Lung microvascular endothelial cell (primary cell): ENCODE data around the gene ISOC1. TPM values are rescaled to one million over a fixed set of nuclear protein-coding genes. Genes with fewer than 3 reads are reported as not detected.
A peak's percentile ranks its signal among the peaks of the same experiment; 100 is the strongest.

ENCODE experiments used
- DNase-seq, 2 donors: peaks; one replicate each; pipeline versions ENCODE4 v3.0.0 to v3.0.0-alpha.2; 2010; ENCODE audit warnings: low read depth in 2 of 2
- total RNA-seq: library from RNA; depleted of rRNA; stranded (reverse); fragments of >200 nt; gene quantifications from 2 replicates; pipeline ENCODE4 v1.2.1, GENCODE V29; 2014

The ISOC1 gene
- total RNA-seq, 1 donor from 2014 or later = 10.1 TPM

DNA sequence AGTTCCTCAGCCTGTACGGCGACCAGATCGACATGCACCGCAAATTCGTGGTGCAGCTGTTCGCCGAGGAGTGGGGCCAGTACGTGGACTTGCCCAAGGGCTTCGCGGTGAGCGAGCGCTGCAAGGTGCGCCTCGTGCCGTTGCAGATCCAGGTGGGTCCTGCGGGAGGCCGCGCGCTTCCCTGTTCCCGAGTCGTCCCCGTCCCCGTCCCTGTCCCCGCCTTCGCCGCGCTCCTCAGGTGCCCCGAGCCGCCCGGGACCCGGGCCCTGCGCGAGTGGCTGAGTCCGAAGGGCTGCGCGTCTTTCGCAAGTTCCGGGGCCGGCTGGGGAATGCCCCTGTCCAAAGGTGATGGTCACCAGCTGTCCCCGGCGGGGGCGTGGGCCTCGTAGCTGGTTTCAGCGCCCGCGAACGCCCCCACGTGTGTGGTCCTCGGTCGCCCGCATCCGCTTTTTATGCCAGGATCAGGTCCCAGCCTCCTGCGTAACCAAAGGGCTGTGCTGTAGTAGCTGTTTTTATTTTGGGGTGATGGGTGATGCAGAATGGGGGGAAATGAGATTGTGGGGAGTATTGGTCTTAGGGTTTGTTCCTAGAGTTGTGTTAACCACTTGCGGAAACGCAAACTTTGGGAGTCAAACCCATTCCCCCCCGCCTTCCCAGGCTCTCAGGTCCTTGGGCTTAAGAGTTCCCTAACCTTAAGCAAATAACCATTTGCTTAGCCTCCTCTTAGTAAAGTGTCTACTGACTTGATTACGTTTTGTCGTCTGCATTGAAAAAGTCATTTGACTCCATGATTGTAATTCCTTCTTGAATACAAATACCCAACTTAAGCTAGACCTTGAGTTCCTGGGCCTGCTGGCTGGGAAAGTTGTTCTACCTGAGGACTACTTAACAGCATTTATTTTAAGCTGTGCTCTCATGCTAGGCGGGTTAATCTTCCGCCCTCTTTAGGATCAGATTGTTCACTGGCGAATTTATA lies 663 bp downstream of the ISOC1 start:
- peak; percentile 35 to 48 for DNase-seq

DNA sequence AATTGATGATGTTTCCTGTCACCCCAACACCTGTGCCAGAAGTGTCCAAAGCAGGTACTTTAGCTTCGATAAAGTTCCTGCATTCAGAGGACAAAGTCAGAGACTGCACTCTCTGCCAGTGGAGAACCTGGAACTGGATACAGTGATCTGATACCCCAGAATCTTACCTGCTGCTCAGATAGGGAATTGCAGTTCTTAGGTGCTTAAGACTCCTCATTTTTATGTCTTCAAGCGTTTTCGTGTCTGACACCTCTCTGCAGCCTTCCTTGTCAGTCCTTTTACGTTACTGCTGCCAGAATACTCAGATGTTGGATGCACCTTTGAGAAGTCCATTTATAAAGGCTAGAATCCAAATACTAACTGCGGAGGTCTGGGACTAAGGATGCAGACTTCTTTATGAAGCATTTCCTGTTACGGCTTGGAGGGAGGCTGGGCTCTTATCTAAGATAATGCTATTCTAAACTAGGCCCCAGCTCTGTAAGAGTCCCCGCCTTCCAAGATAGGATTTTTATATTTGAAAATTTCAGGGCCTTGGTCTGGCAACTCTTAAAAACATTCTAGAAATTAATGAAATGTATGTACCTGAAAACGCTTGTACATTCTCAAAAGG lies 1.9 kb downstream of the ISOC1 start:
- DNase-seq = peak in 1 of 2 donors; percentile 37

DNA sequence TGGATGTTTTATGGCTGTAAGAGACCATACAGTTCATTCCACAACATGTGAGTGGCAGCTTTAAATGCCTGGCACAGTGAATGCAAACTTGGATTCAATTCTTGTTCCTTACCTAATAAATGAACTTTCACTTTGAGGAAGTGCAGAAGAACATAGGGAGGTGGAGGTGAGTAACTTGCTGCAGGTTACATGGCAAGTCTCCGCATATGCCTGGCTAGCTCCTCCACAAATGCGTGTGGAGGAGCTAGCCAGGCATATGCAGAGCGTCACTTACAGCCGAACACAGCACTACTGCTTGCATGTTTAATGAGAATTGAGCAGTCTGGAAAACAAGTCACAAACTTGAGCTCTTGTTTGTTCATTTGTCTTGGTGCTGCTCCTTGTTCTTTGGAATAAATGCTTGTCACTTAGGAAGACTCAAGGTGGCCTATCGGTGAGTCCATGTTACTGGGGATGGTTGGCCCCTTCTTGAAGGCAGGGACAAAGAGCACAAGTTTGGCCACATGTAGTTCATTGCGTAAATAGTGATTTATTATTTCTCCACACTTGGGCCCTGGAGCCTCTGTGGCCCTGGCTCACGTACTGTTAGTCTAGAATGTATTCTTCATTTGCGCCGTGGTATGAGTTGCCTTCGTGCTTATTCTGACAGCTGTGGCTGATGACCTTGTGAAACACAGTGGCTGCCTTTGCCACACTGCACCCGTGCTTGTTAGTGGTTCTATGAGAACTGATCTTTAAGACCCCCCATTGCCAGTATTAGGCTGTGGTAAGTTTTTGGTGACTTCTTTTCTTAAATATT lies 3.1 kb downstream of the ISOC1 start:
- no peak for DNase-seq

DNA sequence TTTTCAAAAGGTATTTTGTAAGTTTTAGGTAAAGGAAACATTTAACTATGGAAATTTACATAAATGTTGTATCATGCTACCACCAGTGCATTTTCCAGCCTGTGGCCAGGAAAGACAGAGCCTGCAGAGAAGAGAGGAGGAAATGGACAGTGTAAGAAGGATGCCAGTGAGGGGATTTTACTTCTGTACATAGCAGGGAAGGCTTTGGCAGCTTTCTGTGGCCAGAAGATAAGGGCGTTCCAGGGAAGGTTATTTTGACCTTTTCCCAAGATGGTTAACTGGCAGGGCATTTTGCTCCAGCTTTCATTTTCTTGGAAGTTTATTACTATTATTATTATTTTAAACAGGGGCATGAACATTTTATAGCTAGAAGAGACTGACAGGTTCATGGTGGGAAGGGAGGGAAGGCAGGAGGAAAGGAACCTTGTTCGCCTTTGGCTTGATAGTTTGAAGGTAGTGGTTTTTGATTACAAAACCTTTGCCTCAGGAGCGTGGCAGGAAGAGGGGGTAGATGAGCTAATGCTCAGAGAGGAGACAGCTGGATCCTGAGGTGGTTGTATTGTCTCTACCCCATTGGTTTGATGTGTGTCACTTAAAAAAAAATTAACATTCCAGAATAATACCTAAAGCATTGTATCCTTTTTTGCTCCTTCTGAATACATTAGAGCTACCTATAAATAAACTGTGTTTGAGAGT lies 4.1 kb downstream of the ISOC1 start:
- DNase-seq = peak; percentile 7 to 31

DNA sequence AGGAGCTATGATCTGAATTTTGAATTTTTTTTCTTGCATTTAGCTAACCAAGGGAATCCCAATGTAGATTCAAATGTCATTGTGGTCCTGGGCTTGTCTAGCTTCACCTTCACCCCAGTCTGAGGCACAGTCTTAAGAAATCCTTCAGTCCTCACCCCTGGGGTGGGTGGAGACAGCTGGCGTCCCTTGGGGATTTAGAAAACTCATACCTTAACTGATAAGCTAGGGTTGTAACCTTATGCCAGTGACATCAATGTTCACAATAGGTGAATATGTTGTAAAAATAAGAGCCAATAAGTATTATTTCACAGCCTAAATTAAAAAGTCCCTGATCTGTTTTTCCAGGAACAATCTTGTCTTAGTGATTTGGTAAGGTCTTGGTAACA lies 4.6 kb downstream of the ISOC1 start:
- no peak for DNase-seq

DNA sequence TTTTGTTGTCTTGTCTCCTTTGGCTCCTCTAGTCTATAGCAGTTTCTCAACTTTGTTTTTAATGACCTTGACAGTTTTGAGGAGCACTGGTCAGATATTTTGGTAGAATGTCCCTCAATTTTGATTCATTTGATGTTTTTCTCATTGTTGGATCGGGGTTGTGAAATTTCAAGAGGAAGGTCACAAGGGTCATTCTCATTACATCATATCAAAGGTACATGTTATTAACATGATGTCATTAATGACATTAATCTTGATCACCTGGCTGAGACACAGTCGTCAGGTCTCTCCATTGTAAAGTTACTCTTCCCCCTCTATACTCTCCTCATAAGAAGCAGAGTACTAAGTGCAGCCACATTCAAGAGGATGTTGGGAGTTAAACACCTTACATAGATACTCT lies 7.2 kb downstream of the ISOC1 start:
- no peak for DNase-seq

DNA sequence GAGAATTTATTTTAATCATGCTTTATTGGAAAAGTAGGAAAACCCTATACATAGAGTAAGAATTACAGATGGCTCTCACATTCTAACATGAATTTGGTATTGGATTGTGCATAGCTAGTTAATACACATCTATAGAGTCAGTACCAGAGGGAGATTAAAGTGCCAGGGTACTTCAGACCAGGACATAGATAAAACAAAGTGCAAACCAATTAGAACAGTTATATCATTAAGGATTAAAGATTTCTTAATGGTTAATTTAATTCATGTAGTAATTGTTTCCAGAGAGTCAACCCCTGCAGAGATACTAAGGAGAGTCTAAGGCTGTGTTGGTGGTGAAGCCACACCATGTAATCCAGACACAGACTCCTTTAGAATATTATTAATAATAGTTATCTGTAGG lies 8.8 kb downstream of the ISOC1 start:
- no peak for DNase-seq

DNA sequence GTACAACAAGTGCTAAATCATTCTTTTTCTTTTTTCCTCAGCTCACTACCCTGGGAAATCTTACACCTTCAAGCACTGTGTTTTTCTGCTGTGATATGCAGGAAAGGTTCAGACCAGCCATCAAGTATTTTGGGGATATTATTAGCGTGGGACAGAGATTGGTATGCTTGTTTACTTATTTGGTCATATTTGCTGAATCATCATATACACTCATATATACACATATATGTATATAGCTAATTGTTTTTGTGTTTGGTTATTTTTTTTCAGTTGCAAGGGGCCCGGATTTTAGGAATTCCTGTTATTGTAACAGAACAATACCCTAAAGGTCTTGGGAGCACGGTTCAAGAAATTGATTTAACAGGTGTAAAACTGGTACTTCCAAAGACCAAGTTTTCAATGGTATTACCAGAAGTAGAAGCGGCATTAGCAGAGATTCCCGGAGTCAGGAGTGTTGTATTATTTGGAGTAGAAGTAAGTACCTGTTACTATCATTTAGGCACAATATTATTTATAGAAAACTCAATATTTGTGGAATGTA lies 10.4 kb downstream of the ISOC1 start:
- no peak for DNase-seq

DNA sequence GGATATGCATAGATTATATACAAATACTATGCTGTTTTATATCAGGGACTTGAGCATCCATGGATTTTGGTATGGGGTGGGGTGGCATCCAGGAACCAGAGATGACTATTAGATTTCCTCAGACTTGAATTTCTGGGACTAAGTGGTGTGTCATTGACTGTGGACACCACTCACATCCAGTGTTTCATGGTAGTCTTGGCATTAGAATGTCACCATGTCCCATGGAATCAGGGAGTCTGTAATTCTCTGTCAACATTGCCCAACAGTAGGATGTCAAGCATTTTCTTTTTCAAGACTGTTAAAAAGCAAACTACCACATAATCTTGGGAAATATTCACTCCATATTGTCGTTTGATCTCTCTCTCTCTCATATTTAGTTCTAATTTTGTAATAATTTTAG lies 13.1 kb downstream of the ISOC1 start:
- DNase-seq = no peak

DNA sequence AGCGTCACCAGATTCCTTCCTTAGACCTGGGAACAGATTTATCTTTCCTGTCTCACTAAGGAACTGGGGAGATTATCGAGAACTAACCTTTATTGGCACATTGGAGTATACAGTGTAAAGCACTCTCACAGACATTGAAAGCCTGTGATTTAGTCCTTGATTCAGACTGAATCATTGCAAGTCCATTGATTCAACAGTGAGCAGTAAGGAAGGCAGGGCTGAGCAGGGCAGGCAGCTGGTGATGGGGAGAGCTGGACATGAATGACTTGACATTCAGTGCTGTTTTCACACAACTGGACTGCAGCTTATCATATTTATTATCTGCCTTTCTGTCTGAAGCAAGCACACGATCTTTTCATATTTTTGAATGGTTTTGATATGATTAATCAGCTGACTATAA lies 16.2 kb downstream of the ISOC1 start:
- DNase-seq = peak in 1 of 2 donors; percentile 10

DNA sequence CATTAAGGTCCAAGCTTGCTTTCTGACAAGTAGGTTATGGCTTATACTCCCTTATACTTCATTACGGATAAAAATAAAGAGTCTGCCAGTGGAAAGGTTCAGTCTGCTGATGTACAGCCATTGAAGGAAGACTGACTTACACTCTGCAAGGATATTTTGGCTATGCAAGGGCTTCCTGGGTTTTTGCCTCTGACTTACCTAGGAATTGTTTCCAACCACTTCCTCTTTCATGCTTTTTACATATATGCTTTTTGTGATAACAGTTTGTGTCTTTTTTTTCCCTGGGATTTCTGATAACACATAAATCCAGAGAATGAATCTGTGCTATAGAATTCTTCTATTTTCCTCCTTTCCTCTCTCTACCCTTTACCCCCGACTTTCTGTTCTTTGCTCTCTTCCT lies 16.8 kb downstream of the ISOC1 start:
- no peak for DNase-seq

DNA sequence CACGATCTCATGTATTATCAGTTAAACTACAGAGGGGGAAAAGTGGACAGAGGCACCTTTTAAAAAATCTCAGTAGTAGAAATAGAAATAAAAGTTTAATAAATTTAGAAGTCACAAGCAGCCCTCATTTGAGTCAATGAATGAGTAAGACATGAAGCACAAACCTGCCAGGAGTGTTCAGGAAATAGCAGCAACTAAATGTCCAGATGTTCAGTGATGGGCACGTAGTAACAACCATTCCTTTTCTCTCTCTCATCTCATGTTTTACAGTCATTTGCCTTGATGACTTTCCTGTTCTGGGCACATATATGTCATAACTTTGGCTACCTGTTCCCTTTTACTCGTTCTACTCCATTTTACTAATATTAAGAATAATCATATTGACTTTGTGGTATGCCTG lies 17.7 kb downstream of the ISOC1 start:
- no peak for DNase-seq

DNA sequence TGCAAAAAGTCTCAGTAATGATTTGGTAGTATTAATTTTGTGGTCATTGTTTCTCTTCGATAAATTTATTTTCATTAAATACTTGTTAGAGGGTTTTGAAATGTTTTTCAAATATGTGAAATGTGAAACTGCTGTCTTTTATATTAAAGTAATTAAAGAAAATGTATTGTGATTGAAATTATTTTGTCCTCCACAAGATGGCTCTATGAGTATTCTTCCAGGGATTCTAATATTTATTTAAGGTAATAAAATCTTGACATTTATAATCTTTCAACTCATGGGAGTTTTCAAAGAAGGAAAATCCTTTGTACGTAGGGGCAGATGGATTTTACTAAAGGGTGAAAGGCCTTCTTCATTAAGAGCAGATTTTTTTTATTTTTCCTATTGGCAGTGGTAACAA lies 19.3 kb downstream of the ISOC1 start:
- DNase-seq = no peak

DNA sequence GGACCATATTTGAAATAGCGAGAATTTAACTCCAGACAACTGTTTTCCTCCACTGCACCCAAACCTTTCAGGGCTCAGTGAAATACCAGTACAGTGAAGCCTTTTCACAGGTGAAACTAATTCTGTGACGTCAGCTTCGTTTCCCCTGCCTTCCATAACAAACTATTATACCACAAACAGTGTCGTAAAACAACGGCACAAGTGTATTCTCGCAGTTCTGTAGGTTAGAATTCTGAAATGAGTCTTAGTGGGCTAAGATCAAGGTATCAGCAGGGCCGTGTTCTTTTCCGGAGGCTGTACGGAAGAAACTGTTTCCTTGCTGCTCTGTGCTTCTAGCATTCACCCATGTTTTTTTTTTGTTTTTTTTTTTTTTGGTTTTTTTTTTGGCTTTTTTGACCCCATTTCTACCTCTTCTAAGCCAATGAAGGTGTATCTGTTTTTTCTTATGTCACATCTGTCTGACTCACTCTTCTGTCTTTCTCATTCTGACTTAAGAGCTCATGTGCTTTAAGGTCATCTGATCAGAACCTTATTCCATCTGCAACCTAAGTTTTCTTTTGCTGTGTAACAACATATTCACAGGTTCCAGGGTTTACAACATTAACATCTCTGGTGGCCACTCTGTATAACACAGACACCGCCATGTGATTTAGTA lies 20.1 kb downstream of the ISOC1 start:
- no peak for DNase-seq

DNA sequence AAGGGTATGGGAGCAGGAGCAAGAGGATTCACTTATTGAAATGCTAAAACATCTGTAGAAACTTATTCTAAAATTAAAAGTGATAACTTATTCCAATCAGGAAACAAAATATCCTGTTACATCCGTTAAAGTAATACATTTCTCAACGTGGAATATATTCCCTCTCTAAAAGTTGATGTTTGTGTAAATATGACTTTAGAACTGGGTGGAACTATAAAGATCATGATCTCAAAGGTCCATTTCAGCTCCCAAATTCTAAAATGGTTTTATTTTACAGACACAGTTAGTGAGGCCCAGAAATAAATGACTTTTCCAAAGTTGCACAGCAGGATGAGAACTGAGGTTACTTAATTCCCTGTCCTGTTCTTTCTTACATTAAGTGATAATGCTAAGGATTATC lies 21.1 kb downstream of the ISOC1 start:
- DNase-seq = no peak

DNA sequence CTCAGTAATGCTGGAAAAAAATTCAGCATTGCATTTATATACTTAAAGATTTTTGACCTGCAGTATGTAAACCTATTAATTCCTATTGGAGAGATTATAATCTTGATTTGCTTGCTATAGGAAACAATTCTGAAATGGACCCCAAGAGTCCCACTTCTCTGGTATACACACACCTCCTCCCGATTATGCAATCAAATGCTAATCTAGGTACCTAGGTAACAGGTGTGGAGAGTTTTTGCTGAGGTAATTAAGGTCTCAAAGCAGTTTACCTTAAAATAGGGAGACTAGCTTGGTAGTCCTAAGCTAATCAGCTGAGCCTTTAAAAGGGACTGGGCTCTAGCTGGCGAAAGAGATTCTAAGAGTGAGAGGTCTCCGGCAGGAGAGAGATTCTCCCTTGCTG lies 22.2 kb downstream of the ISOC1 start:
- DNase-seq = no peak

DNA sequence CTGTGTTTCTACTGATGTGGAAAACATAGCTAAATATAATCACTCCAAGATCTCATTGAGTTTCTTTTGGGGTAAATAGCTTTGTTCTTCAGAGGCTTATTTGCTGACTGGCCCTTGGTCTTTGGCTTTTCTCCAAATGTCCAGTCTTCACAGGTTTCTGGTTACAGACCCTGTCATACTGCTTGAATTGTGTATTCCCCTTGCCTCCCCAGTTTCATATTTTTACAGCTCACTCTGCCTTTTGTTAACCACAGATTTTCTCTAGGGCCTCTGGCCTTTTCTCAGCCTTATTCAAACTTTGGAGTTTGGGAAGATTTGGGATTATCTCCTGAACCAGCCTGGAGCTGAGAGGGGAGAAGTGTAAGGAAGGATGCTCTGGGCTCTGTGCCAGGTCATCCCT lies 23.9 kb downstream of the ISOC1 start:
- no peak for DNase-seq

DNA sequence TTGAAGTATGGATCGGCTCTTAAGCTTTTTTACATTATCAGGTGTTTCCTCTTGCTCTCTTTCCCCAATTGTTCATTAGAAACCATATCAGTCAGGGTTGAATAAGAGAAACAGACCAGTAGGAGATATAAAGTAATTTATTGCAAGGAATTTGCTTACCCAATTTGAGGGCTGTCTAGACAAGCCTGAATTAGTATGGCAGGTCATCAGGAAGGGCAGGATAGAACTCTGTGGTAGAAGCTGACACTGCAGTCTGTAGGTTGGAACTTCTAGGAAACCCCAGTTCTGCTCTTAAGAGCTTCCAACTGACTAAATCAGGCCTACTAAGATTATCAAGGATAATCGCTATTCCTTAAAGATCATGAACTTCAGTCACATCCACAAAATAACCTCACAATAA lies 24.3 kb downstream of the ISOC1 start:
- DNase-seq = no peak

DNA sequence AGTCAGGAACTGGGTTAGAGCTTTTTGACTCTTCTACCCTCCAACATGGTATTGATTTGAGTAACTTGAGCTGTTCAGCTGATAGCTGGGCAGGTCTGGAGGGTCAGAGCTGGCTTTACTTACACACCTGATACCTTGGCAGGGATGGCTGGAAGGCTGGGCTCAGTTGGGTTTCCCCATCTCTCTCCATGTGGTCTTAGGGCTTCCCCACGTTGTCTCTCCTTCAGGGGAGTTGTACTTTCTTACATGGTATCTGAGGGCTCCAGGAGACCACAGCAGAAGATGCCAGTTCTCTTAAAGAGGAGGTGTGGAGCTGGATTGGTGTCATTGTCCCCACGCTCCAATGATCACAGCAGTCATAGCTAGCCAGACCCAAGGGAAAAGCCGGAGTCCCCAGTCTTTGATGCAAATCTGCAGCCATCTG lies 25.6 kb downstream of the ISOC1 start:
- DNase-seq = no peak

DNA sequence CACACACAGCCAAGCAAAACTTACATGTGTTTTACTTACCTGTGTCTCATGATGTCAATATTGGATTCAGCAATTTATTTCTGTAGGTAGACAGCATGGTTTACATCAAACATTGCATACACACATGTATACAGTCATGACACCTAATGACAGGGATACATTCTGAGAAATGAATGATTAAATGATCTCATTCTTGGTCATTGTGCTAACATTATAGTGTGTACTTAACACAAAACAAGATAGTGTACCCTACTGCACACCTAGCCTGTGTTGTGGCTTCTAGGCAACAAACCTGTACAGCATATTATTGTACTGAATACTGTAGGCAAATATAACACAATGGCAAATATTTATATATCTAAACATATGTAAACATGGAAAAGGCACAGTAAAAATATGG lies 28.0 kb downstream of the ISOC1 start:
- DNase-seq = no peak

DNA sequence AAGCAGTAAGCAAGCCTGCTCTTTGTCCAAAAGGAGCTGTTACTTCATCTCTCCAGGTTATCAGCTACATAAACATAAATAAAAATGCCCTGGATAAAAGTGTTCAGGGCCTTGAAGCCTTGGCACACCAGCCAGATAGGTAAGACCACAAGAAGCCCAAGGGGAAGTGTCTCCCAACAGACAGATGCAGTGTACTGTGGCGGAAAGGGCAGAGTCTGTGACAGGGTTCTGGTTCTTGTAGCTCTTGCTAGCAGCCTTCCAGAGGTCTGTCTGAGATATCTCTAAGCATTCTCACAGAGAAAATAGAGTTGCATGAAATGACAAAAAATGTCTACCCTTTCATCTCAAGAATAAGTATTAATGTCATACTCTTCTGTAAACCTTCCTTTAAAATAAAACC lies 30.1 kb downstream of the ISOC1 start:
- no peak for DNase-seq
